G401.6 (cell line): Measurements from ENCODE around the gene YY1.
"Not testable (repeated sequence)": the region's sequence is repeated elsewhere in the genome, so short reads cannot be mapped to it uniquely, and the experiment has no call there.

Experiments used
- FAIRE-seq: peaks from 2 replicates; lab custom pipeline; 2012; peaks lifted over from hg19 to GRCh38; lab: Jason Lieb, UNC

The YY1 gene

DNA sequence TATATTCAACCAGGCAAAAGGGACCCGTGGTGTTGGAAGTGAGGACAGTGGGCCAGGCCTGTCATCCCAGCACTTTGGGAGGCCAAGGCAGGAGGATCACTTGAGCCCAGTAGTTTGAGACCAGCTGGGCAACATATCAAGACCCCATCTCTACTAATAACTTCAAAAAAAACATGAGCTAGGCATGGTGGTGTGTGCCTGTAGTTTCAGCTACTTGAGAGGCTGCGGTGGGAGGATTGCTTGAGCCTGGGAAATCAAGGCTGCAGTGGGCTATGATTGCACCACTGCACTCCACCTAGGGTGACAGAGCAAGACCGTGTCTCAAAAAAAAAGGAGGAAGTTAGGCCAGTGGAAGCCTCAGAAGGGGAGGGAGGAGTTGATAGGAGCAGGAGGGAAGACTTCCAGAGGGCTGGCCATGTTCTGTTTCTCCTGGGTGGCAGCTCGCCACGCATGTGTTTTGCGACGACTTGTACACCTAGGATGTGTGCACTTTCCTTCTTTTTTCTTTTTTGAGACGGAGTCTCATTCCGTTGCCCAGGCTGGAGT lies 57.2 kb downstream of the YY1 start:
- FAIRE-seq = no peak

- FAIRE-seq = not testable (repeated sequence)
Observed at GRCh38 chr14:100296729-100297128, 57.8 kb downstream of the YY1 start.

- no peak for FAIRE-seq
Observed at GRCh38 chr14:100297320-100298300, 58.7 kb downstream of the YY1 start.

DNA sequence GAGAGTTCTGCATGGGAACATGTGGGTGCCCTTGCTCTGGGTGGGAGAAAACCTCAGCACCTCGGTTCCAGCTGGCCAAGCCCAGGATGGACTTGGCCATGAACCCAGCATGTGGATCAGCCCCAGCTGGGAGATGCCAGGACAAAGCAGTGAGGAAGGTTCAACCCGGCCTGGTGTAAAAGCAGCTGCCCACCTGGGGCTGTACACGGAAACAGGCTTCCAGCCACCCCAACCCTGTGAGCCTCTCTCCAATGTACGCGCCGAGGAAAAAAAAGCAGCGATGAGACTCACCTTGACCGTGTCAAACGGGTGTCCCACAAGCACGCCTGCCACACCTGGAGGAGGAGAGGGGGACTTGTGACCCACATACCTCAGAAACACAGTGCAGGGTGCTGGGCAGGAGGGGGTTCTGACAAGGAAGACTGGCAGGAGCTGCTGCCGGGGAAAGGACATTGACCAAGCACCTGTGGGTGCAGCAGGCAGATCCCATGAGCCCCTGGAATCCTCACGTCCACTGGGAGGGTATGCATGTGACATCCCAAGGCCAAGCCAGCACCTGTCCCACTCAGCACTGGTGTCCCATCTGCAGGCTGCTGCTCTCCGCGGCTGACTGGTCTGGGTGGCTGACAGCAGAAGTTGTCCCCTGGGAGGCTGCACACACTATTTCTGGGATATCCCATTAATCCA lies 59.8 kb downstream of the YY1 start:
- FAIRE-seq = no peak

- no peak for FAIRE-seq
Observed at GRCh38 chr14:100299238-100299560, 60.3 kb downstream of the YY1 start.

- FAIRE-seq = no peak
Observed at GRCh38 chr14:100302616-100303015, 63.7 kb downstream of the YY1 start.

DNA sequence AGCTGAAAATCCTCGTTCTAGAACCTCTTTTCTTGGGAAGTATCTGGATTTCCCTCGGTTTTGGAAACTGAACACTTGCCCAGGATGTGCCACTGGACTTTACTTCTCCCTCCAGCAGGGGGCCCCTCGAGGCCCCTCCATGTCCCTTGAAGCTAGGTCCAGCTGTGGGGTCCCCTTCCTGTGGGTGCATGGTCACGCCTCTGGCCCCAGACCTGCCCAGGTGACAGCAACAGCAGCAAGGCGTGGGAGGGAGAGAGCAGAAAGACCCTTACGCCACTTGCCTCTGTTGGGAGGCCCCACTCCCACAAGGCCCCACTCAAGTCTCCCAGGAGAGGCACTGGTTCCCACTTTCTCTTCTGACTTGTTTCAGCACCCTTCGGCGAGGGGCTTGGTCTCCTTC lies 64.2 kb downstream of the YY1 start:
- no peak for FAIRE-seq

DNA sequence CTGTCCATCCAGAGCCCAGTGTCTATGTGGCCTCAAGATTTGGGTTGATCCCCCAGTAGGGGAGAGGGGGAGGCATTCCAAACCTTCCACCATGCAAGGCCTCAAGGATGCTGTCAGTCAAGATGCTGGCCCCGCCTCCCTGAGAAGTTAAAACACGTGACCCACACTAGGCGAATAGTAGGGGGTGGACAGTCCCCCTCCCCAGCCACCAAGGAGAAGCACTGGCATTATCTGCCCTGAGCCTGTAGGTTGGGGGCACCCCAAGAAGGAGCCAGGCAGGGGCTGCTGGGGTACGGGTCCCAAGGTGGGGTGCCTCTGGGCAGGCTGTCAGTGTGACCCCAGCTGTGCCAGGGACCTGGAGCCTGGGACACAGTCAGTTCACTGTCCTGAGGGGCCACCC lies 65.0 kb downstream of the YY1 start:
- FAIRE-seq = no peak

DNA sequence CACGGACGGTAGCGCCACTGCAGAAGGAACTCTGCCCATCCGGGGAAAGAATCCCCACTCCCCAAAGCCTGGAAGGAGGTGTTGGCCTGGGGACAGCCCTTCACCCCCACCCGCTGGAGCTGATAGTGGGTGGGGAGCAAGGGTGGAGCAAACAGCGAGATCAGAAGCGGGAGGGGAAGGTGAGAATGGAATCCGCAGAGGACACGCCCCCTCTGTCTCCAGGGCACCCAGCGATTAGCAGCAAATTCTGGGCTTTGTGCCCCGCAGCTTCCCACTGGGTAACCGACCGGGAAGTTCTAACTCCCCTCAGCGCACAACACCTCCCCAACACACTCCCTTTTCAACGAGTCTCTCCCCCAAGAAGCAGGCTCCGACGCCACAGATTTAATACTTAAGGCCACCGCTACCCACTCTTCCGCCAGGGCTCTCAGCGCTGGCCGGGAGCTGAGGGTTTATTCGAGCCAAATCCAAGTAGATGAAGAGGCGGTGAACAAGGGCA lies 65.9 kb downstream of the YY1 start:
- peak; percentile 60 for FAIRE-seq

GRCh38 chr14:100305324-100306100 lies 66.6 kb downstream of the YY1 start:
- FAIRE-seq = no peak

DNA sequence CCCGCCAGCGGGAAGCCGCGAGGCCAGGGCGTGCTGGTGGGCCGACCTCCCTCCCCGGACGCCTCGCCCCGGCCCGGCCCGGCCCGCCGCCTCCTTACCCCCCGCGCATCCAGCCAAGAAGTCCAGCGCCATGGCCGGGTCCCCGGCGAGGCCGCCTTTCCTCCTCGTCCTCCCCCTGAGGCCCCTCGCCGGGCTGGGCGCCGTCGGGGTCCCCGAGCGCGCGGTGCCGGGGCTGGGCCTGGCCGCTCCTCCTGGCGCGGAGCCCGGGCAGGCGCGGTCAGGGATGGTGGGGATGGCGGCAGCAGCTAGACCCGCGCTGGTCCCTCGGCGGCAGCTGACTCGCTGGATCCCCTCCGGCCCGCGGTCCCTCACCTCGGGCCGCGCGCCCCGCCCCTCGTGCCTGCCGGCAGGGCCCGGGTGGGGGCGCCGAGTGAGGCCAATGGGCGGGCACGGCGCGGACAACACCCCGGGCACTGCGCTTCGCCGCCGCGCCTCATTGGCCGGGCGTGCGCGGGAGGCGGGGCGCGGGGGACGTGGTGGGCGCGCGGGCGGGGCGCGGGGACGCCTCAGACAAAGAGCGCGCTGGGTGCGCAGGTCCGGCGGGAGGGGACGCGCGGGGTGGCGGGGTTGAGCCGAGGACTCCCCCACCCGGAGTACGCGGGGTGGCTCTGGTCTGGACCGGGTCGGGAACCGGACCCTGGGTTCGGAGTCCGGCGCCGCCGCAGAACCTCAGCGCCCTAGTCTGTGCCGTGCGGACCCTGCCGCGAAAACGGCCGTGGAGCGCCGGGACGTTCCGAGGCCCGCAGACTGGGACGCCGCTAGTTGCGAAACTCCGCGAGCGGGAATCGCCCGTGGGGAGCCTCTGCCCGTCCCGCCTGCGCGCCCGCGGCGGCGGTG lies 67.4 kb downstream of the YY1 start, which contains the start of gene SLC25A29:
Gene SLC25A29 (minus strand): TSS at position 344 of the 897 bp plus-strand sequence. CDS start 212 bp downstream, at position 132.
- no peak for FAIRE-seq

DNA sequence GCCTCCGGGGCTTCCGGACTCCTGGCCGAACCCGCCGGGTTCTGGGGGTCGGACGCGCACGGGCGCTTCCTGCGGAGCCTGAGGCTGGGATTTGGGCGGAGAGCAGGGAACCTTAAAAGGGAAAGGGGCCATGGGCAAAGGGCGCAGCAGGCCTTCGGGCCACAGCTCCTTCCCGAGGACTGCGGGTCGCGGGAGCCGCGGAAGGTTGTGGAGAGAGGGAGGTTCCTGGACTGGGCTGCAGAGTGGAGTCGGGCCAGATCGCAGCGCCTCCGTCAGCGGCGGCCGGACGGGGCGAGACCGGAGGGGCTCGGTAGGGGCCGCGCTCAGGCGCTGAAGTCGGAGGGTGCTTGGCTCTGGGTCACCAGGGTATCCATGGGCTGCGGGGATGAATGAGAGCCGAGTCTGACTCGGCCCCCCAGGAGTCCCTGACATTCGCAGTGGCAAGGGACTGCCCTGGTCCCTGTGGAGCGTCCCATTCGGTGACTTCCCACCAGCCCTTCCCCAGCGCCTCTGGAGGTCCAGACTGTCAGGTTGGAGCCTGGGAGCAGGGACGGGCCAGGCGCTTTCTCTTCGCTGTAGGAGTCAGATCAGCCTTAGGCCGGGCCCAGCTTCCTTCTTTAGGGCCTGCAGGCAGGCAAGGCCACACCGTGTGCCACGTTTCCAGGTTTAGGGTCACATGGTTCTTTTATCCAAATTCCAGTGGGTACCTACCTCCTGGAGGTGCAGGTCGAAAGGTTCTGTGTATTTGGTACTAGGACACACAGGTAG lies 68.2 kb downstream of the YY1 start:
- no peak for FAIRE-seq

DNA sequence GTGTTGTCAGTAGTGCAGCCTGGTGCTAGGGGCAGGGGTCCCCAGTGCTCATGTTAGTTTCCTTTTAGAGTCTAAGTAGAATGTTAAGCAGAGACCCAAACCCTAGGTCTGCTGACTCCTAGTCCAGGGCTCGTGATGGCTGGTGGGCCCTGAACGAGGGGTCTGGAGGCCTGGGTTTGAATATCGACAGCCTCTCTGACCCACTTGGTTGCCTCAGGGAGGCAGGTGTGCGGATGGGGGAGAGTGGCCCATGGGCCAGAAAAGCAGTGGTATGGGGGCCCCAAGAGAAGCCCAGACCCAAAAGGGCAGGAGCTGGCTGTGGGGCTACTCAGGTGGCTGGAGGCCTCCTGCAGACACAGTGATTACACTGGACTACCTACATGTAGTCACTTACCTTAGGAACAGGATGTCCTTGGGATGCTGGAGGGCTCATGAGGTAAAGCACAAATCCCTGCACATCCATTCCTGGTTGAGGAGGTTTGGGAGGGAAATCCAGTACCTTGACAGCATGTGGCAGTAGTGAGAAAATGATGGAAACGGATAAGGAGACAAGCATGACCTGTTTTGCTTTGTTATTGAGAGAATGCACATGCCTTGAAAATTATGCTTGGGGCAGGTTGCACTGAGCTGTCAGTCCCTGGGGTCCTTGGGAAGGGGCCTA lies 69.0 kb downstream of the YY1 start:
- no peak for FAIRE-seq

DNA sequence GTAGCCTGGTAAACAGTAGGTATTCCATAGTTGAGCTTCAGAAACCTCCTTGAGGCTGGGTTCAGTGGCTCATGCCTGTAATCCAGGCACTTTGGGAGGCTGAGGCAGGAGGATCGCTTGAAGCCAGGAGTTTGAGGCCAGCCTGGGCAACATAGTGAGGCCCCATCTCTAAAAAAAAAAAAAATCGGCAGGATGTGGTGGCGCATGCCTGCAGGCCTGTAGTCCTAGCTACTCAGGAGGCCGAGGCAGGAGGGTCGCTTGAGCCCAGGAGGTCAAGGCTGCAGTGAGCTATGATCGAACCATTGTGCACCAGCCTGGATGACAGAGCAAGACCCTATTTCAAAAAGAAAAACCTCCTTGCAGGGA lies 69.5 kb downstream of the YY1 start:
- FAIRE-seq = not testable (repeated sequence)

- no peak for FAIRE-seq
Observed at GRCh38 chr14:100309028-100309737, 70.2 kb downstream of the YY1 start.

GRCh38 chr14:100312110-100312876 lies 73.3 kb downstream of the YY1 start:
- not testable (repeated sequence) for FAIRE-seq

DNA sequence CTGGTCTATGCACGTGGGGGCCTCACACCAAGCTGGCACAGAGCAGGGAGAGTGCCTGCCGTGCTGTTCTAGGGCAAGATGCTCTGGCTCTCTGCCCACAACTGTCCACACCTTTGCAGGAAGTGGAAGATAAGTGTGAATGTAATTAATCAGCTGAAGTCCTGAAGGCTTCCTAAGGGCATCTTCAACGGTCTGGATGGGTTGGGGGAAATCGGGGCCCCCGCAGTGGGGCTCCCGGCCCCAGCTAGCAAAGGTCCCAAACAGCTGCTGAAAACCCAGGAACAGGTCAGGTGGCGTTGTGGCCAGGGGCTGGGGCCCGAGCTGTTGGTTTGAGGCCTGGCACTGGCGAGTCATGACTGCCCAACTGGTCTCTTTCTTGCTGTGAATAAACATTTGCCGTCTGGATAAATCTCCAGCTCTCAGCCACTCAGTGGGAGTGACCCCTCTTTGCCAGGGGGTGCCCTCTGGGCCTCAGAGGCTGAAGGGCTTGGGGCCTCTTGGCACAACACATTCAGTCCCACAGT lies 74.0 kb downstream of the YY1 start:
- FAIRE-seq = no peak
